HEK293 (cell line): ENCODE results near the gene TOPBP1.

Experiments
- CTCF ChIA-PET: fragments of 350-600 bp; formaldehyde crosslinking; extraction: SDS; loops from one replicate; lab custom pipeline; 2021; ENCODE audit warnings: antibody characterized with exemption; lab: Yijun Ruan, JAX
- POLR2A ChIA-PET: fragments of 300-600 bp; formaldehyde crosslinking; extraction: SDS; loops from one replicate; lab custom pipeline; 2020; ENCODE audit warnings: antibody characterized with exemption, inconsistent platforms; lab: Yijun Ruan, JAX
- H3K27ac ChIP-seq: fragments of 200-500 bp; sonication (Bioruptor generic); 2 replicates; pipeline ENCODE4 v1.5.1; 2014; ENCODE audit warnings: low read depth, low read length, control low read depth, inconsistent platforms; ENCODE audit errors: extremely low read depth
- H3K36me3 ChIP-seq, 2 experiments: fragments of 200-500 bp in 1 of 2; sonication (Bioruptor generic) in 1 of 2; 1 replicate in 1 of 2; 2 replicates in 1 of 2; pipeline ENCODE4 v1.5.1; 2014 to 2017; ENCODE audit warnings: inconsistent platforms in 2 of 2, low read length in 2 of 2; ENCODE audit not compliant: control insufficient read depth in 2 of 2, insufficient read depth in 1 of 2
- H3K4me1 ChIP-seq: fragments of 200-500 bp; sonication (Bioruptor generic); 2 replicates; pipeline ENCODE4 v1.5.1; 2014; ENCODE audit warnings: mild to moderate bottlenecking, low read length, inconsistent platforms; ENCODE audit not compliant: control insufficient read depth, insufficient read depth
- H3K4me3 ChIP-seq: 2 replicates; pipeline ENCODE4 v1.5.1; 2011; ENCODE audit warnings: low read depth, mild to moderate bottlenecking, control low read depth, low read length, moderate library complexity
- H3K9me3 ChIP-seq: fragments of 200-500 bp; sonication (Bioruptor generic); 2 replicates; pipeline ENCODE4 v1.5.1; 2014; ENCODE audit warnings: low read depth, low read length, inconsistent platforms; ENCODE audit not compliant: control insufficient read depth, insufficient read depth
- REPIN1 ChIP-seq: fragments of 450-650 bp; formaldehyde crosslinking; IDR thresholded peaks from 2 replicates; pipeline ENCODE4 v1.5.1; 2017; ENCODE audit warnings: missing biosample characterization, missing genetic modification characterization, low read depth
- SETDB1 ChIP-seq: IDR thresholded peaks from one replicate; pipeline ENCODE4 v1.6.1; 2017; ENCODE audit warnings: mild to moderate bottlenecking, low read length, moderate library complexity, mixed read lengths; ENCODE audit not compliant: insufficient read length
- TCF7L2 ChIP-seq: IDR thresholded peaks from 2 replicates; pipeline ENCODE4 v1.6.1; 2011; ENCODE audit warnings: low read depth, mild to moderate bottlenecking, inconsistent platforms, low read length, moderate library complexity, borderline replicate concordance
- ZFP41 ChIP-seq: fragments of 450-650 bp; formaldehyde crosslinking; IDR thresholded peaks from 2 replicates; pipeline ENCODE4 v1.5.1; 2016; ENCODE audit warnings: missing biosample characterization, missing genetic modification characterization, borderline replicate concordance
- ZNF174 ChIP-seq: fragments of 450-650 bp; formaldehyde crosslinking; IDR thresholded peaks from 2 replicates; pipeline ENCODE4 v1.5.0; 2017; ENCODE audit warnings: missing biosample characterization, mild to moderate bottlenecking, missing genetic modification characterization
- ZNF184 ChIP-seq: fragments of 450-650 bp; IDR thresholded peaks from 2 replicates; pipeline ENCODE4 v1.5.1; 2018; ENCODE audit warnings: missing biosample characterization, mild to moderate bottlenecking, missing genetic modification characterization
- ZNF19 ChIP-seq: fragments of 450-650 bp; formaldehyde crosslinking; IDR thresholded peaks from 2 replicates; pipeline ENCODE4; 2016; ENCODE audit warnings: missing biosample characterization, missing genetic modification characterization, low read depth
- ZNF350 ChIP-seq: fragments of 450-650 bp; formaldehyde crosslinking; IDR thresholded peaks from 2 replicates; pipeline ENCODE4 v1.5.0; 2017; ENCODE audit warnings: missing biosample characterization, mild to moderate bottlenecking, missing genetic modification characterization
- ZNF394 ChIP-seq: fragments of 450-650 bp; formaldehyde crosslinking; IDR thresholded peaks from 2 replicates; pipeline ENCODE4 v1.5.1; 2016; ENCODE audit warnings: missing biosample characterization, missing genetic modification characterization, mild to moderate bottlenecking, moderate library complexity, borderline replicate concordance
- ZNF423 ChIP-seq: fragments of 450-650 bp; formaldehyde crosslinking; IDR thresholded peaks from 2 replicates; pipeline ENCODE4 v1.5.1; 2016; ENCODE audit warnings: missing biosample characterization, missing genetic modification characterization
- ZNF549 ChIP-seq: fragments of 450-650 bp; IDR thresholded peaks from 2 replicates; pipeline ENCODE4 v1.5.1; 2018; ENCODE audit warnings: missing biosample characterization, missing genetic modification characterization, mild to moderate bottlenecking, inconsistent platforms, moderate library complexity
- ZNF555 ChIP-seq: fragments of 450-650 bp; formaldehyde crosslinking; conservative IDR thresholded peaks from 2 replicates; pipeline ENCODE4 v1.5.1; 2017; ENCODE audit warnings: missing biosample characterization, mild to moderate bottlenecking, missing genetic modification characterization, inconsistent platforms
- ZNF558 ChIP-seq: fragments of 450-650 bp; formaldehyde crosslinking; IDR thresholded peaks from 2 replicates; pipeline ENCODE4 v1.5.1; 2016; ENCODE audit warnings: missing biosample characterization, missing genetic modification characterization
- ZNF580 ChIP-seq: fragments of 450-650 bp; formaldehyde crosslinking; IDR thresholded peaks from 2 replicates; pipeline ENCODE4 v1.5.1; 2016; ENCODE audit warnings: missing biosample characterization, missing genetic modification characterization
- ZNF654 ChIP-seq: fragments of 450-650 bp; formaldehyde crosslinking; IDR thresholded peaks from 2 replicates; pipeline ENCODE4 v1.5.1; 2016; ENCODE audit warnings: low read depth, missing biosample characterization, missing genetic modification characterization
- ZNF701 ChIP-seq: fragments of 450-650 bp; formaldehyde crosslinking; IDR thresholded peaks from 2 replicates; pipeline ENCODE4 v1.5.1; 2016; ENCODE audit warnings: missing biosample characterization, missing genetic modification characterization
- ZNF785 ChIP-seq: fragments of 450-650 bp; formaldehyde crosslinking; IDR thresholded peaks from 2 replicates; pipeline ENCODE4 v1.5.1; 2016; ENCODE audit warnings: missing biosample characterization, missing genetic modification characterization
- TF ChIP-seq, protein P1 (sequence below): fragments of 450-650 bp; formaldehyde crosslinking; IDR thresholded peaks from 2 replicates; pipeline ENCODE4 v1.5.1; 2016; ENCODE audit warnings: missing biosample characterization, missing genetic modification characterization
- TF ChIP-seq, protein P2 (sequence below): fragments of 450-650 bp; formaldehyde crosslinking; IDR thresholded peaks from 2 replicates; pipeline ENCODE4 v1.5.1; 2016; ENCODE audit warnings: missing biosample characterization, missing genetic modification characterization
- TF ChIP-seq, protein P3 (sequence below): fragments of 450-650 bp; formaldehyde crosslinking; IDR thresholded peaks from 2 replicates; pipeline ENCODE4 v1.5.1; 2016; ENCODE audit warnings: missing biosample characterization, missing genetic modification characterization

The TOPBP1 gene

GRCh38 chr3:133563816-133564215, 97.9 kb downstream of the TOPBP1 start:
- ChIA-PET CTCF (interaction anchor here (0.9 kb wide), 1 partner anchor 75 kb away, joined by 3 read pairs; no protein-coding TSS in a partner anchor), POLR2A (no interaction called here)

DNA sequence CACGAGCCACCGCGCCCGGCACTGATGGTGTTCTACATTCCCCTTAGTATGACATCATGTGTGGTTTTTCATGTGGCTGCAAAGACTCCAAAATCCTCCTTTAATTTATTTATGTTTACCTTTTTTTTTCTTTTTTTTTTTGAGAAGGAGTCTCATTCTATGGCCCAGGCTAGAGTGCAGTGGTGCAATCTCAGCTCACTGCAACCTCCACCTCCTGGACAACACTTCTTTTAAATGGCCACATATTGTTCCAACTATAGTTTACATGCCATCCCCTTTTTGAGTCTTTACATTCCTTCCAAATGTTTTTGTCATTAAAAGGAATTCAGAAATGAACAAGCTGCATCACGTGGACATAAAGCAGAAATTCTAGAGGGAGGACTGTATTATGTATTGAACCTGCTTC, 98.6 kb downstream of the TOPBP1 start:
- ChIA-PET POLR2A (no interaction called here), CTCF (interaction anchor here (0.9 kb wide), 1 partner anchor 75 kb away, joined by 3 read pairs; no protein-coding TSS in a partner anchor)
- Histone ChIP-seq H3K27ac (no peak overlapping the region), H3K36me3 (no peaks in the 10 kb centered on the region), H3K4me1 (no peaks in the 10 kb centered on the region), H3K4me3 (no peak overlapping the region), H3K9me3 (no peaks in the 10 kb centered on the region)
- TF ChIP-seq ZNF19 (tag by site-specific recombination) (no peak), ZNF654 (no peak), ZNF580 (no peak), ZNF558 (no peak), ZNF394 (no peak), ZNF174 (tag by site-specific recombination) (no peak), ZNF350 (tag by site-specific recombination) (no peak), ZNF549 (tag by site-specific recombination) (no peak), ZNF555 (tag by site-specific recombination) (no peak), ZNF701 (no peak), ZNF785 (tag by site-specific recombination) (no peak), ZNF184 (tag by site-specific recombination) (no peak), SETDB1 (no peak), ZFP41 (tag by site-specific recombination) (no peak)
- TF ChIP-seq, protein P1, sequence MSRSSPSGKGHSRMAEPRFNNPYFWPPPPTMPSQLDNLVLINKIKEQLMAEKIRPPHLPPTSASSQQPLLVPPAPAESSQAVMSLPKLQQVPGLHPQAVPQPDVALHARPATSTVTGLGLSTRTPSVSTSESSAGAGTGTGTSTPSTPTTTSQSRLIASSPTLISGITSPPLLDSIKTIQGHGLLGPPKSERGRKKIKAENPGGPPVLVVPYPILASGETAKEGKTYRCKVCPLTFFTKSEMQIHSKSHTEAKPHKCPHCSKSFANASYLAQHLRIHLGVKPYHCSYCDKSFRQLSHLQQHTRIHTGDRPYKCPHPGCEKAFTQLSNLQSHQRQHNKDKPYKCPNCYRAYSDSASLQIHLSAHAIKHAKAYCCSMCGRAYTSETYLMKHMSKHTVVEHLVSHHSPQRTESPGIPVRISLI (tag by site-specific recombination): no peak
- TF ChIP-seq, protein P2, sequence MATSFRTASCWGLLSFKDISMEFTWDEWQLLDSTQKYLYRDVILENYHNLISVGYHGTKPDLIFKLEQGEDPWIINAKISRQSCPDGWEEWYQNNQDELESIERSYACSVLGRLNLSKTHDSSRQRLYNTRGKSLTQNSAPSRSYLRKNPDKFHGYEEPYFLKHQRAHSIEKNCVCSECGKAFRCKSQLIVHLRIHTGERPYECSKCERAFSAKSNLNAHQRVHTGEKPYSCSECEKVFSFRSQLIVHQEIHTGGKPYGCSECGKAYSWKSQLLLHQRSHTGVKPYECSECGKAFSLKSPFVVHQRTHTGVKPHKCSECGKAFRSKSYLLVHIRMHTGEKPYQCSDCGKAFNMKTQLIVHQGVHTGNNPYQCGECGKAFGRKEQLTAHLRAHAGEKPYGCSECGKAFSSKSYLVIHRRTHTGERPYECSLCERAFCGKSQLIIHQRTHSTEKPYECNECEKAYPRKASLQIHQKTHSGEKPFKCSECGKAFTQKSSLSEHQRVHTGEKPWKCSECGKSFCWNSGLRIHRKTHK: no peak

More at GRCh38 chr3:133563816-133564215, 97.9 kb downstream of the TOPBP1 start:
- H3K36me3 ChIP-seq: no peaks in the 10 kb centered on the region
- TF ChIP-seq ZFP41 (tag by site-specific recombination) (no peak), ZNF423 (no peak), REPIN1 (tag by site-specific recombination) (no peak), TCF7L2 (no peak)
- TF ChIP-seq, protein P3, sequence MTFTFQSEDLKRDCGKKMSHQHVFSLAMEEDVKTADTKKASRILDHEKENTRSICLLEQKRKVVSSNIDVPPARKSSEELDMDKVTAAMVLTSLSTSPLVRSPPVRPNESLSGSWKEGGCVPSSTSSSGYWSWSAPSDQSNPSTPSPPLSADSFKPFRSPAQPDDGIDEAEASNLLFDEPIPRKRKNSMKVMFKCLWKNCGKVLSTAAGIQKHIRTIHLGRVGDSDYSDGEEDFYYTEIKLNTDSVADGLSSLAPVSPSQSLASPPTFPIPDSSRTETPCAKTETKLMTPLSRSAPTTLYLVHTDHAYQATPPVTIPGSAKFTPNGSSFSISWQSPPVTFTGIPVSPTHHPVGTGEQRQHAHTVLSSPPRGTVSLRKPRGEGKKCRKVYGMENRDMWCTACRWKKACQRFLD (tag by site-specific recombination): no peak
- no peaks in the 10 kb centered on the region for H3K9me3 ChIP-seq
- H3K4me1 ChIP-seq: no peaks in the 10 kb centered on the region
- no peak overlapping the region for H3K27ac ChIP-seq
- H3K4me3 ChIP-seq: no peak overlapping the region
